Memory B cell (primary cell): ENCODE results near the gene PPP2R2C.

ENCODE experiments used
- ATAC-seq: fragments of 150-1000 bp; cut with Tn5 transposase; 2 replicates; pipeline ENCODE4 v1.10.0; 2021; ENCODE audit warnings: low read depth, mild to moderate bottlenecking, moderate library complexity
- DNase-seq, 2 donors: peaks; one replicate each; pipeline ENCODE4 v3.0.0; 2022; ENCODE audit warnings: low spot score in 2 of 2
- H3K27ac Mint-ChIP-seq: one replicate; pipeline ENCODE4 v1.8.0; 2022; ENCODE audit warnings: mild to moderate bottlenecking, moderate library complexity, mixed read lengths
- H3K27me3 Mint-ChIP-seq: one replicate; pipeline ENCODE4 v1.8.0; 2022; ENCODE audit warnings: mixed read lengths
- H3K36me3 Mint-ChIP-seq: one replicate; pipeline ENCODE4 v1.8.0; 2022; ENCODE audit warnings: mild to moderate bottlenecking, mixed read lengths
- H3K4me1 Mint-ChIP-seq: one replicate; pipeline ENCODE4 v1.8.0; 2022; ENCODE audit warnings: mixed read lengths
- H3K4me3 Mint-ChIP-seq: one replicate; pipeline ENCODE4 v1.8.0; 2022; ENCODE audit warnings: mild to moderate bottlenecking, moderate library complexity, mixed read lengths
- H3K9me3 Mint-ChIP-seq: one replicate; pipeline ENCODE4 v1.8.0; 2022; ENCODE audit warnings: mixed read lengths

PPP2R2C gene

GRCh38 chr4:6306299-6306698, 166.1 kb downstream of the PPP2R2C start:
- no peak for ATAC-seq

GRCh38 chr4:6303943-6304342, 168.5 kb downstream of the PPP2R2C start:
- DNase-seq (no peak), ATAC-seq (no peak)
- H3K36me3 Mint-ChIP-seq, result peaks cover 23% of the 10 kb centered on the region
- H3K4me3 Mint-ChIP-seq, result no peak overlapping the region
- no peak overlapping the region for H3K27ac Mint-ChIP-seq
- peaks cover 7% of the 10 kb centered on the region for H3K27me3 Mint-ChIP-seq
- H3K9me3 Mint-ChIP-seq, result no peaks in the 10 kb centered on the region
- H3K4me1 Mint-ChIP-seq, result no peaks in the 10 kb centered on the region

More at GRCh38 chr4:6306299-6306698, 166.1 kb downstream of the PPP2R2C start:
- peaks cover 11% of the 10 kb centered on the region for H3K27me3 Mint-ChIP-seq
- H3K9me3 Mint-ChIP-seq, result no peaks in the 10 kb centered on the region
- DNase-seq, result no peak
- no peak overlapping the region for H3K4me3 Mint-ChIP-seq
- no peaks in the 10 kb centered on the region for H3K4me1 Mint-ChIP-seq
- H3K36me3 Mint-ChIP-seq, result peaks cover 11% of the 10 kb centered on the region
- H3K27ac Mint-ChIP-seq, result no peak overlapping the region

GRCh38 chr4:6302869-6303268, 169.5 kb downstream of the PPP2R2C start:
- Mint-ChIP-seq H3K4me3 (no peak overlapping the region), H3K9me3 (no peaks in the 10 kb centered on the region)
- no peak for ATAC-seq

GRCh38 chr4:6301732-6302442, 170.5 kb downstream of the PPP2R2C start:
- Mint-ChIP-seq H3K36me3 (peaks cover 21% of the 10 kb centered on the region), H3K4me3 (no peak overlapping the region), H3K27me3 (peaks cover 2% of the 10 kb centered on the region), H3K4me1 (no peaks in the 10 kb centered on the region), H3K27ac (no peak overlapping the region), H3K9me3 (no peaks in the 10 kb centered on the region)
- DNase-seq (no peak), ATAC-seq (no peak)

More at GRCh38 chr4:6302869-6303268, 169.5 kb downstream of the PPP2R2C start:
- peaks cover 21% of the 10 kb centered on the region for H3K36me3 Mint-ChIP-seq
- peaks cover 2% of the 10 kb centered on the region for H3K27me3 Mint-ChIP-seq
- H3K27ac Mint-ChIP-seq, result no peak overlapping the region
- no peak for DNase-seq
- no peaks in the 10 kb centered on the region for H3K4me1 Mint-ChIP-seq

GRCh38 chr4:6301051-6301731, 171.2 kb downstream of the PPP2R2C start:
- ATAC-seq (no peak), DNase-seq (no peak)
- no peaks in the 10 kb centered on the region for H3K4me1 Mint-ChIP-seq
- no peak overlapping the region for H3K27ac Mint-ChIP-seq
- no peaks in the 10 kb centered on the region for H3K9me3 Mint-ChIP-seq
- peaks cover 21% of the 10 kb centered on the region for H3K36me3 Mint-ChIP-seq
- peaks cover 1% of the 10 kb centered on the region for H3K27me3 Mint-ChIP-seq
- H3K4me3 Mint-ChIP-seq, result no peak overlapping the region

GRCh38 chr4:6300359-6300758, 172.1 kb downstream of the PPP2R2C start:
- H3K4me3 Mint-ChIP-seq, result no peak overlapping the region
- no peak for DNase-seq
- H3K27ac Mint-ChIP-seq, result no peak overlapping the region
- H3K9me3 Mint-ChIP-seq, result no peaks in the 10 kb centered on the region
- peaks cover 23% of the 10 kb centered on the region for H3K36me3 Mint-ChIP-seq
- no peaks in the 10 kb centered on the region for H3K4me1 Mint-ChIP-seq
- no peaks in the 10 kb centered on the region for H3K27me3 Mint-ChIP-seq
- ATAC-seq, result no peak

GRCh38 chr4:6299875-6300274, 172.5 kb downstream of the PPP2R2C start:
- no peak overlapping the region for H3K27ac Mint-ChIP-seq
- H3K4me3 Mint-ChIP-seq, result no peak overlapping the region
- DNase-seq, result no peak
- H3K4me1 Mint-ChIP-seq, result no peaks in the 10 kb centered on the region
- ATAC-seq, result no peak
- H3K27me3 Mint-ChIP-seq, result no peaks in the 10 kb centered on the region
- no peaks in the 10 kb centered on the region for H3K9me3 Mint-ChIP-seq
- peaks cover 28% of the 10 kb centered on the region for H3K36me3 Mint-ChIP-seq

- no peaks in the 10 kb centered on the region for H3K27me3 Mint-ChIP-seq
- ATAC-seq (no peak), DNase-seq (no peak)
- no peak overlapping the region for H3K27ac Mint-ChIP-seq
- no peak overlapping the region for H3K4me3 Mint-ChIP-seq
- peaks cover 29% of the 10 kb centered on the region for H3K36me3 Mint-ChIP-seq
- H3K4me1 Mint-ChIP-seq, result no peaks in the 10 kb centered on the region
- H3K9me3 Mint-ChIP-seq, result no peaks in the 10 kb centered on the region
Observed at GRCh38 chr4:6298852-6299251, 173.6 kb downstream of the PPP2R2C start.

- Mint-ChIP-seq H3K27ac (no peak overlapping the region), H3K4me1 (no peaks in the 10 kb centered on the region), H3K36me3 (peaks cover 29% of the 10 kb centered on the region), H3K27me3 (no peaks in the 10 kb centered on the region), H3K9me3 (no peaks in the 10 kb centered on the region), H3K4me3 (no peak overlapping the region)
- no peak for ATAC-seq
- DNase-seq, result no peak
Observed at GRCh38 chr4:6298035-6298434, 174.4 kb downstream of the PPP2R2C start.

GRCh38 chr4:6297266-6297815, 175.1 kb downstream of the PPP2R2C start:
- no peak overlapping the region for H3K4me3 Mint-ChIP-seq
- H3K27ac Mint-ChIP-seq, result no peak overlapping the region
- no peaks in the 10 kb centered on the region for H3K4me1 Mint-ChIP-seq
- H3K36me3 Mint-ChIP-seq, result peaks cover 24% of the 10 kb centered on the region
- no peaks in the 10 kb centered on the region for H3K9me3 Mint-ChIP-seq
- no peaks in the 10 kb centered on the region for H3K27me3 Mint-ChIP-seq
- no peak for ATAC-seq
- DNase-seq, result no peak

GRCh38 chr4:6296026-6296425, 176.4 kb downstream of the PPP2R2C start:
- Mint-ChIP-seq H3K4me1 (no peaks in the 10 kb centered on the region), H3K36me3 (peaks cover 18% of the 10 kb centered on the region), H3K27me3 (no peaks in the 10 kb centered on the region), H3K4me3 (no peak overlapping the region), H3K27ac (no peak overlapping the region), H3K9me3 (no peaks in the 10 kb centered on the region)
- DNase-seq, result no peak
- ATAC-seq, result no peak

- DNase-seq, result no peak
- Mint-ChIP-seq H3K9me3 (no peaks in the 10 kb centered on the region), H3K27ac (no peak overlapping the region), H3K4me1 (no peaks in the 10 kb centered on the region), H3K36me3 (peaks cover 12% of the 10 kb centered on the region), H3K4me3 (no peak overlapping the region), H3K27me3 (no peaks in the 10 kb centered on the region)
- ATAC-seq, result no peak
Observed at GRCh38 chr4:6295495-6295894, 176.9 kb downstream of the PPP2R2C start.

- Mint-ChIP-seq H3K27me3 (no peaks in the 10 kb centered on the region), H3K4me3 (no peak overlapping the region), H3K27ac (no peak overlapping the region), H3K4me1 (no peaks in the 10 kb centered on the region), H3K9me3 (no peaks in the 10 kb centered on the region), H3K36me3 (peaks cover 12% of the 10 kb centered on the region)
- ATAC-seq (no peak), DNase-seq (no peak)
Observed at GRCh38 chr4:6294705-6295421, 177.6 kb downstream of the PPP2R2C start.

- no peak for ATAC-seq
- DNase-seq, result no peak
- H3K36me3 Mint-ChIP-seq, result peaks cover 9% of the 10 kb centered on the region
- H3K27me3 Mint-ChIP-seq, result no peaks in the 10 kb centered on the region
- H3K27ac Mint-ChIP-seq, result no peak overlapping the region
- H3K4me3 Mint-ChIP-seq, result no peak overlapping the region
- H3K9me3 Mint-ChIP-seq, result no peaks in the 10 kb centered on the region
- no peaks in the 10 kb centered on the region for H3K4me1 Mint-ChIP-seq
Observed at GRCh38 chr4:6293661-6294060, 178.8 kb downstream of the PPP2R2C start.
